Ureter (tissue), 1 donor: ENCODE data around the gene ZRANB3. TPM values are rescaled to one million over a fixed set of nuclear protein-coding genes. Genes with fewer than 3 reads are reported as not detected.

ENCODE experiments used
- total RNA-seq: library from RNA; stranded (reverse); gene quantifications from one replicate; pipeline ENCODE4 v1.2.4, GENCODE V29; 2023
- donor health status: DM: yes; HTN: yes; CAD: no.

The ZRANB3 gene
- total RNA-seq, 1 donor from 2014 or later: 16.5 TPM

Other genes with a start within 250 kb of the ZRANB3 start
- 32.1 TPM for gene R3HDM1, start 266 bp upstream of the ZRANB3 start, total RNA-seq
- 117 TPM for gene UBXN4, start 210.6 kb upstream of the ZRANB3 start, total RNA-seq